Gastroesophageal sphincter (tissue), 3 donors: ENCODE results near the gene RERE.

Source experiments
- CTCF ChIP-seq, 4 experiments: fragments of 200-600 bp in 2 of 4; fragments of 450-650 bp in 2 of 4; sonication (generic) in 1 of 4; IDR thresholded peaks; one replicate each; pipeline ENCODE4 v1.5.1; 2017 to 2019; ENCODE audit warnings: antibody characterized with exemption in 4 of 4, mild to moderate bottlenecking in 2 of 4, moderate library complexity in 2 of 4
- EP300 ChIP-seq: sonication (generic); formaldehyde crosslinking; IDR thresholded peaks from one replicate; pipeline ENCODE4 v1.6.1; 2017; ENCODE audit warnings: antibody characterized with exemption, mild to moderate bottlenecking
- POLR2AphosphoS5 ChIP-seq: sonication (generic); formaldehyde crosslinking; IDR thresholded peaks from one replicate; pipeline ENCODE4 v1.6.1; 2017; ENCODE audit warnings: antibody characterized with exemption

GRCh38 chr1:8411803-8412182 lies 405.6 kb downstream of the RERE start:
- peak in 1 of 4 experiments; percentile 7 for TF ChIP-seq CTCF (IDR thresholded peaks at IDR 0.05)
- TF ChIP-seq POLR2AphosphoS5 = no peak
- no peak for TF ChIP-seq EP300
